ENCODE data around the gene CCDC86.

DNA sequence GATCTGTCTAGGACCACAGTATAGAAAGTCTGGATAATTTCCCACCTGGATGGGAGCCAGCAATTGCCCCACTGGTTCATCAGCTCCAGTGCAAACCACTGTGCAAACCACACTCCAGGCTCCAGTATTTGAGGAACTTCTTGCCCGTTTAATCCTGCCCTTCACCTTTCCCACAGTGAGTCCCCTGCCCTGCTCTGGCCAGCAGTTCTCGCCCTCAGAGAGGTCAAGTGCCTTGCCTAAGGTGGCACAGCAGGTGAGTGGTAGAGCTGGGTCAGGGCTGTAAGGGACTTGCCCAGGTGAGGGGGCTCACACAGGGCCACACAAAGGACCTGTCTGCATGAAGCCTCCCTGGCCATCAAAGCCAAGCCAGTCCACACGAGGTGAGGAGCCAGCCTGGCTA lies 32.7 kb upstream of the CCDC86 start:
- no peak for TF ChIP-seq EP300 (IDR thresholded peaks at IDR 0.05)
- TF ChIP-seq, protein P1, sequence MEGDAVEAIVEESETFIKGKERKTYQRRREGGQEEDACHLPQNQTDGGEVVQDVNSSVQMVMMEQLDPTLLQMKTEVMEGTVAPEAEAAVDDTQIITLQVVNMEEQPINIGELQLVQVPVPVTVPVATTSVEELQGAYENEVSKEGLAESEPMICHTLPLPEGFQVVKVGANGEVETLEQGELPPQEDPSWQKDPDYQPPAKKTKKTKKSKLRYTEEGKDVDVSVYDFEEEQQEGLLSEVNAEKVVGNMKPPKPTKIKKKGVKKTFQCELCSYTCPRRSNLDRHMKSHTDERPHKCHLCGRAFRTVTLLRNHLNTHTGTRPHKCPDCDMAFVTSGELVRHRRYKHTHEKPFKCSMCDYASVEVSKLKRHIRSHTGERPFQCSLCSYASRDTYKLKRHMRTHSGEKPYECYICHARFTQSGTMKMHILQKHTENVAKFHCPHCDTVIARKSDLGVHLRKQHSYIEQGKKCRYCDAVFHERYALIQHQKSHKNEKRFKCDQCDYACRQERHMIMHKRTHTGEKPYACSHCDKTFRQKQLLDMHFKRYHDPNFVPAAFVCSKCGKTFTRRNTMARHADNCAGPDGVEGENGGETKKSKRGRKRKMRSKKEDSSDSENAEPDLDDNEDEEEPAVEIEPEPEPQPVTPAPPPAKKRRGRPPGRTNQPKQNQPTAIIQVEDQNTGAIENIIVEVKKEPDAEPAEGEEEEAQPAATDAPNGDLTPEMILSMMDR (IDR thresholded peaks at IDR 0.05): no peak
